B cell (primary cell): ENCODE data around the gene LRRC42. TPM values are rescaled to one million over a fixed set of nuclear protein-coding genes. Genes with fewer than 3 reads are reported as not detected.

Source experiments
- ATAC-seq: fragments of 200-7000 bp; cut with Tn5 transposase; one replicate; pipeline ENCODE4 v1.10.0; 2021; ENCODE audit warnings: low read depth, mild to moderate bottlenecking, moderate number of reproducible peaks, moderate library complexity
- CTCF ChIA-PET: fragments of 350-600 bp; sonication (Branson Sonifier 250); formaldehyde crosslinking; loops from one replicate; lab custom pipeline; 2021; ENCODE audit warnings: antibody characterized with exemption, inconsistent platforms; lab: Charles Lee
- POLR2A ChIA-PET: fragments of 350-600 bp; sonication (Branson Sonifier 250); formaldehyde crosslinking; loops from one replicate; lab custom pipeline; 2021; ENCODE audit warnings: antibody characterized with exemption; lab: Charles Lee
- DNase-seq: peaks from one replicate; pipeline ENCODE4 v3.0.0; 2013
- H2AFZ ChIP-seq: 2 replicates; pipeline ENCODE4 v1.6.1; 2012; ENCODE audit warnings: mild to moderate bottlenecking, low read depth, low read length; ENCODE audit not compliant: insufficient read depth, poor library complexity, severe bottlenecking
- H3K27ac ChIP-seq, 2 donors: 1 replicate in 1 of 2; 2 replicates in 1 of 2; pipeline ENCODE4 v1.5.1; 2012 to 2013; ENCODE audit warnings: low read length in 2 of 2, mild to moderate bottlenecking in 2 of 2, moderate library complexity in 1 of 2
- H3K27me3 ChIP-seq, 4 experiments: fragments of 200-600 bp in 1 of 4; sonication (generic) in 1 of 4; replicated peaks in 1 of 4; 1 replicate in 2 of 4; 2 replicates in 2 of 4; pipeline versions ENCODE4 v1.6.1 to v1.7.0; 2013 to 2016; ENCODE audit warnings: low read length in 3 of 4, mild to moderate bottlenecking in 2 of 4, mixed read lengths in 1 of 4, moderate library complexity in 1 of 4; ENCODE audit not compliant: insufficient read depth in 4 of 4, control insufficient read depth in 3 of 4; ENCODE audit errors: control extremely low read depth in 1 of 4
- H3K36me3 ChIP-seq, 2 experiments: replicated peaks in 1 of 2; 1 replicate in 1 of 2; 2 replicates in 1 of 2; pipeline versions ENCODE4 v1.6.1 to v1.7.1; 2013; ENCODE audit warnings: low read length in 1 of 2; ENCODE audit not compliant: insufficient read depth in 2 of 2, control insufficient read depth in 1 of 2; ENCODE audit errors: control extremely low read depth in 1 of 2, extremely low read depth in 1 of 2
- H3K4me1 ChIP-seq, 2 donors: fragments of 200-600 bp in 1 of 2; sonication (generic) in 1 of 2; 1 replicate in 1 of 2; 2 replicates in 1 of 2; pipeline versions ENCODE4 v1.5.1 to v1.6.1; 2013 to 2017; ENCODE audit warnings: low read length in 2 of 2; ENCODE audit not compliant: control insufficient read depth in 2 of 2, insufficient read depth in 2 of 2
- H3K4me2 ChIP-seq: replicated peaks from 2 replicates; pipeline ENCODE3; 2012; ENCODE audit warnings: mild to moderate bottlenecking, low read depth, low read length; ENCODE audit not compliant: poor library complexity, severe bottlenecking
- H3K4me3 ChIP-seq, 5 experiments: fragments of 200-600 bp in 1 of 5; sonication (generic) in 1 of 5; 1 replicate in 3 of 5; 2 replicates in 2 of 5; pipeline versions ENCODE4 v1.5.1 to v1.7.0; 2011 to 2016; ENCODE audit warnings: low read length in 4 of 5, mild to moderate bottlenecking in 4 of 5, low read depth in 2 of 5, control low read depth in 1 of 5, moderate library complexity in 1 of 5; ENCODE audit not compliant: insufficient read depth in 1 of 5; ENCODE audit errors: control extremely low read depth in 1 of 5, extremely low read depth in 1 of 5
- H3K79me2 ChIP-seq: fragments of 200-600 bp; sonication (generic); one replicate; pipeline ENCODE4 v1.6.0; 2016; ENCODE audit warnings: low read length; ENCODE audit not compliant: control insufficient read depth, insufficient read depth
- H3K9ac ChIP-seq: fragments of 200-600 bp; sonication (generic); 2 replicates; pipeline ENCODE4 v1.6.1; 2017; ENCODE audit warnings: mild to moderate bottlenecking, low read length, moderate library complexity
- H3K9me3 ChIP-seq, 3 donors: one replicate each; pipeline versions ENCODE4 v1.6.1 to v1.7.1; 2013; ENCODE audit warnings: low read length in 2 of 3; ENCODE audit not compliant: control insufficient read depth in 2 of 3, insufficient read depth in 1 of 3; ENCODE audit errors: control extremely low read depth in 1 of 3
- H4K20me1 ChIP-seq: 2 replicates; pipeline ENCODE4 v1.6.0; 2012; ENCODE audit warnings: mild to moderate bottlenecking, low read length; ENCODE audit not compliant: insufficient read depth, control insufficient read depth, poor library complexity, severe bottlenecking
- H3K27ac Mint-ChIP-seq: one replicate; pipeline ENCODE4 v1.8.0; 2021; ENCODE audit warnings: mixed read lengths
- H3K27me3 Mint-ChIP-seq: one replicate; pipeline ENCODE4 v1.8.0; 2021; ENCODE audit warnings: mixed read lengths
- H3K4me1 Mint-ChIP-seq: one replicate; pipeline ENCODE4 v1.8.0; 2021; ENCODE audit warnings: mixed read lengths
- H3K4me3 Mint-ChIP-seq: one replicate; pipeline ENCODE4 v1.8.0; 2021; ENCODE audit warnings: mixed read lengths
- H3K9me3 Mint-ChIP-seq: one replicate; pipeline ENCODE4 v1.8.0; 2022; ENCODE audit warnings: mixed read lengths; ENCODE audit not compliant: insufficient read depth
- CTCF ChIP-seq: fragments of 200-600 bp; IDR thresholded peaks from one replicate; pipeline ENCODE4 v1.8.0; 2022; ENCODE audit warnings: antibody characterized with exemption, mild to moderate bottlenecking
- EZH2 ChIP-seq: IDR thresholded peaks from 2 replicates; pipeline ENCODE4 v1.6.1; 2012; ENCODE audit warnings: borderline replicate concordance, low read depth, mild to moderate bottlenecking, moderate library complexity, low read length; ENCODE audit not compliant: insufficient read depth, poor library complexity, severe bottlenecking
- WGBS: methylation state at CpG from one replicate; pipeline ENCODE4 v1.1.5; 2013; ENCODE audit warnings: missing lambda C conversion rate; ENCODE audit not compliant: insufficient coverage; 5-methylcytosine and 5-hydroxymethylcytosine counted together
- intact Hi-C: fragments of 100-400 bp; cut with micrococcal nuclease; formaldehyde crosslinking; loops from one replicate; pipeline ENCODE4 v1.10.0; 2022
- polyA plus RNA-seq: library from polyadenylated mRNA; depleted of rRNA; stranded (reverse); fragments of >200 nt; gene quantifications from 2 replicates; pipeline ENCODE4 v1.2.3, GENCODE V29; 2012
- total RNA-seq, 2 donors: library from RNA; stranded (reverse); fragments of 120-200 nt in 1 of 2; gene quantifications; 1 replicate in 1 of 2; 2 replicates in 1 of 2; pipeline versions ENCODE4 v1.2.3 to v1.2.4, GENCODE V29; 2013 to 2022

Gene LRRC42
- total and polyA plus RNA-seq, 2 donors (not counting 1 experiment from before 2014, with no cell fraction given), result 4.7 to 10.3 TPM

- Histone ChIP-seq H3K9ac (peak overlapping the region; percentile 95), H3K27me3 (no peaks in the 10 kb centered on the region), H3K4me3 (peak overlapping the region; percentile 65 to 95 (median 87)), H3K4me1 (peaks cover 16 to 20% of the 10 kb centered on the region in 2 donors), H2AFZ (peak overlapping the region; percentile 99), H3K36me3 (peaks cover 0 to 4% of the 10 kb centered on the region in 2 experiments), H3K27ac (peak overlapping the region; percentile 65 to 81), H3K9me3 (no peaks in the 10 kb centered on the region), H3K79me2 (peaks cover 31% of the 10 kb centered on the region), H4K20me1 (no peaks in the 10 kb centered on the region), H3K4me2 (peak overlapping the region; percentile 89)
- no peaks in the 10 kb centered on the region for H3K27me3 Mint-ChIP-seq
- intact Hi-C loops, result loop anchor here (1.0 to 10.0 kb wide), 3 partner anchors 108 to 1580 kb away; partner anchors contain the start of genes CC2D1B, TCEANC2, TMEM59 and TTC22
- DNase-seq (no peak), ATAC-seq (no peak)
- peak overlapping the region; percentile 96 for H3K27ac Mint-ChIP-seq
- ChIA-PET POLR2A (interaction anchor here (1.1 to 2.2 kb wide), 4 partner anchors 55 to 462 kb away, joined by 4 to 13 read pairs (median 6); partner anchors contain the start of genes CYB5RL, MRPL37, NDC1 and YIPF1), CTCF (interaction anchor here (1.0 to 11.4 kb wide), 7 partner anchors 15 to 544 kb away, joined by 3 to 180 read pairs (median 4); no protein-coding TSS in a partner anchor)
- WGBS, result 0% methylated on average over 10 of the region's 16 CpGs
- H3K9me3 Mint-ChIP-seq, result no peaks in the 10 kb centered on the region
- peak overlapping the region; percentile 99 for H3K4me3 Mint-ChIP-seq
- TF ChIP-seq CTCF, result no peak
- TF ChIP-seq EZH2, result no peak
- peaks cover 35% of the 10 kb centered on the region for H3K4me1 Mint-ChIP-seq
These were observed 1.0 kb upstream of the LRRC42 start for GRCh38 chr1:53945183-53945432.
